22Rv1 (cell line): ENCODE measurements around the gene PAFAH1B1.
"Not testable (repeated sequence)": the region's sequence is repeated elsewhere in the genome, so short reads cannot be mapped to it uniquely, and the experiment has no call there.

ENCODE experiments used
- ZFX ChIP-seq: fragments of 450-650 bp; IDR thresholded peaks from 2 replicates; pipeline ENCODE4 v1.6.1; 2017; ENCODE audit warnings: antibody characterized with exemption, borderline replicate concordance
- TF ChIP-seq, protein P1 (sequence below): fragments of 450-650 bp; IDR thresholded peaks from 2 replicates; pipeline ENCODE4 v1.5.1; 2017; ENCODE audit warnings: mild to moderate bottlenecking

GRCh38 chr17:2660410-2660809 lies 67.0 kb downstream of the PAFAH1B1 start:
- TF ChIP-seq, protein P1, sequence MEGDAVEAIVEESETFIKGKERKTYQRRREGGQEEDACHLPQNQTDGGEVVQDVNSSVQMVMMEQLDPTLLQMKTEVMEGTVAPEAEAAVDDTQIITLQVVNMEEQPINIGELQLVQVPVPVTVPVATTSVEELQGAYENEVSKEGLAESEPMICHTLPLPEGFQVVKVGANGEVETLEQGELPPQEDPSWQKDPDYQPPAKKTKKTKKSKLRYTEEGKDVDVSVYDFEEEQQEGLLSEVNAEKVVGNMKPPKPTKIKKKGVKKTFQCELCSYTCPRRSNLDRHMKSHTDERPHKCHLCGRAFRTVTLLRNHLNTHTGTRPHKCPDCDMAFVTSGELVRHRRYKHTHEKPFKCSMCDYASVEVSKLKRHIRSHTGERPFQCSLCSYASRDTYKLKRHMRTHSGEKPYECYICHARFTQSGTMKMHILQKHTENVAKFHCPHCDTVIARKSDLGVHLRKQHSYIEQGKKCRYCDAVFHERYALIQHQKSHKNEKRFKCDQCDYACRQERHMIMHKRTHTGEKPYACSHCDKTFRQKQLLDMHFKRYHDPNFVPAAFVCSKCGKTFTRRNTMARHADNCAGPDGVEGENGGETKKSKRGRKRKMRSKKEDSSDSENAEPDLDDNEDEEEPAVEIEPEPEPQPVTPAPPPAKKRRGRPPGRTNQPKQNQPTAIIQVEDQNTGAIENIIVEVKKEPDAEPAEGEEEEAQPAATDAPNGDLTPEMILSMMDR = not testable (repeated sequence)
- TF ChIP-seq ZFX = not testable (repeated sequence)
